Spleen (tissue), 7 donors: ENCODE data around the gene WLS.

ENCODE experiments used
- POLR2A ChIP-seq, 3 donors: fragments of 450-650 bp; IDR thresholded peaks; one replicate each; pipeline ENCODE4 v1.5.1; 2017; ENCODE audit warnings: antibody characterized with exemption in 3 of 3, mild to moderate bottlenecking in 1 of 3
- POLR2AphosphoS5 ChIP-seq, 3 donors: sonication (generic); formaldehyde crosslinking; IDR thresholded peaks; one replicate each; pipeline ENCODE4 v1.5.1; 2017; ENCODE audit warnings: antibody characterized with exemption in 3 of 3
- TF ChIP-seq, protein P1 (sequence below), 11 experiments: fragments of 200-600 bp in 7 of 11; fragments of 450-650 bp in 4 of 11; sonication (generic) in 4 of 11; IDR thresholded peaks in 8 of 11; conservative IDR thresholded peaks in 3 of 11; 1 replicate in 7 of 11; 2 replicates in 4 of 11; pipeline versions ENCODE4 v1.4.0 to v1.8.0; 2016 to 2021; ENCODE audit warnings: antibody characterized with exemption in 11 of 11, inconsistent platforms in 4 of 11, mild to moderate bottlenecking in 1 of 11
- donor health status: DM: no; HTN: no; CAD: no; lungs with moderate emphysema.
- donor health status: DM: no; HTN: no; CAD: no.
- donor health status: DM: no; HTN: no; CAD: no.

DNA sequence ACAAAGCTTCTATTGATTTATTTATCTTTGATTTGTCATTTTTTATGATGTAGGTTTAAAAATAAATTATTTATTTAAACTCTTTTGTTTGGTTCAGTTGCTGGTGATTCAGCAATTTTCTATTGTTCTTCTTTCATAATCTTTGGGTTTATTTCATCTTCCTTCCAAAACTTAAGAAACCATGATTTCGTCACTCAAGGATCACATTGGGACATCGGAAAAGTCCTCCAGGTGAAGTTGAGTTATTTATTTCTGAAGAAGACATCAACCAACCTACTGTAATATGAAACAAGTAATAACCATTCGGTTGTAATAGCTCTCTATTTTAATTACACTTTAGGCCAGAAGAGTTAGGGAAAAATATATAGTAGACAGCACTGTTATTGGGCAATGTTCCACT is 23.0 kb upstream of the WLS start:
- TF ChIP-seq, protein P1, sequence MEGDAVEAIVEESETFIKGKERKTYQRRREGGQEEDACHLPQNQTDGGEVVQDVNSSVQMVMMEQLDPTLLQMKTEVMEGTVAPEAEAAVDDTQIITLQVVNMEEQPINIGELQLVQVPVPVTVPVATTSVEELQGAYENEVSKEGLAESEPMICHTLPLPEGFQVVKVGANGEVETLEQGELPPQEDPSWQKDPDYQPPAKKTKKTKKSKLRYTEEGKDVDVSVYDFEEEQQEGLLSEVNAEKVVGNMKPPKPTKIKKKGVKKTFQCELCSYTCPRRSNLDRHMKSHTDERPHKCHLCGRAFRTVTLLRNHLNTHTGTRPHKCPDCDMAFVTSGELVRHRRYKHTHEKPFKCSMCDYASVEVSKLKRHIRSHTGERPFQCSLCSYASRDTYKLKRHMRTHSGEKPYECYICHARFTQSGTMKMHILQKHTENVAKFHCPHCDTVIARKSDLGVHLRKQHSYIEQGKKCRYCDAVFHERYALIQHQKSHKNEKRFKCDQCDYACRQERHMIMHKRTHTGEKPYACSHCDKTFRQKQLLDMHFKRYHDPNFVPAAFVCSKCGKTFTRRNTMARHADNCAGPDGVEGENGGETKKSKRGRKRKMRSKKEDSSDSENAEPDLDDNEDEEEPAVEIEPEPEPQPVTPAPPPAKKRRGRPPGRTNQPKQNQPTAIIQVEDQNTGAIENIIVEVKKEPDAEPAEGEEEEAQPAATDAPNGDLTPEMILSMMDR (IDR thresholded peaks at IDR 0.05 in 8 of 11, conservative IDR thresholded peaks at IDR 0.05 in 3 of 11): no peak
- TF ChIP-seq POLR2AphosphoS5 (IDR thresholded peaks at IDR 0.05) (no peak), POLR2A (IDR thresholded peaks at IDR 0.05) (no peak)
